Measurements from ENCODE around the gene DIS3. TPM values are rescaled to one million over a fixed set of nuclear protein-coding genes. Genes with fewer than 3 reads are reported as not detected.

Gene DIS3
- total RNA-seq, 1 experiment from 2014 or later = 37.6 TPM

GRCh38 chr13:72716776-72717175 is 64.9 kb downstream of the DIS3 start:
- DNase-seq = no peak
- CTCF ChIA-PET = no interaction called here
- H3K27ac Mint-ChIP-seq (ENCODE audit: unreplicated experiment) = no peak overlapping the region
- peaks cover 2% of the 10 kb centered on the region; the same call in 1 of the 2 replicates for H3K36me3 ChIP-seq (ENCODE audit: control insufficient read depth, insufficient read depth, low read length)
- H3K4me1 Mint-ChIP-seq (ENCODE audit: low read depth, unreplicated experiment) = no peaks in the 10 kb centered on the region
- peaks cover 25% of the 10 kb centered on the region for H3K9me3 Mint-ChIP-seq (ENCODE audit: unreplicated experiment)
- BruUV-seq (replicated peaks) = no TSS peak
- H3K4me1 ChIP-seq = no peaks in the 10 kb centered on the region
- POLR2A ChIA-PET = no interaction called here
- H3K36me3 Mint-ChIP-seq (ENCODE audit: insufficient read depth, unreplicated experiment) = peaks cover 72% of the 10 kb centered on the region
- no peaks in the 10 kb centered on the region for H3K27me3 ChIP-seq (replicated peaks; ENCODE audit: control insufficient read depth, insufficient read depth, low read length)
- H3K9me3 ChIP-seq = peaks cover 24% of the 10 kb centered on the region; the same call in 1 of the 2 replicates
- no peak overlapping the region for H3K4me3 Mint-ChIP-seq (ENCODE audit: unreplicated experiment)
- intact Hi-C loops (cut with micrococcal nuclease; ENCODE audit: unreplicated experiment) = no loop called here
- no peak overlapping the region for H3K4me3 ChIP-seq (ENCODE audit: low read depth, low read length)
- H3K27me3 Mint-ChIP-seq (ENCODE audit: insufficient read depth, unreplicated experiment) = no peaks in the 10 kb centered on the region
- TF ChIP-seq, protein P1, sequence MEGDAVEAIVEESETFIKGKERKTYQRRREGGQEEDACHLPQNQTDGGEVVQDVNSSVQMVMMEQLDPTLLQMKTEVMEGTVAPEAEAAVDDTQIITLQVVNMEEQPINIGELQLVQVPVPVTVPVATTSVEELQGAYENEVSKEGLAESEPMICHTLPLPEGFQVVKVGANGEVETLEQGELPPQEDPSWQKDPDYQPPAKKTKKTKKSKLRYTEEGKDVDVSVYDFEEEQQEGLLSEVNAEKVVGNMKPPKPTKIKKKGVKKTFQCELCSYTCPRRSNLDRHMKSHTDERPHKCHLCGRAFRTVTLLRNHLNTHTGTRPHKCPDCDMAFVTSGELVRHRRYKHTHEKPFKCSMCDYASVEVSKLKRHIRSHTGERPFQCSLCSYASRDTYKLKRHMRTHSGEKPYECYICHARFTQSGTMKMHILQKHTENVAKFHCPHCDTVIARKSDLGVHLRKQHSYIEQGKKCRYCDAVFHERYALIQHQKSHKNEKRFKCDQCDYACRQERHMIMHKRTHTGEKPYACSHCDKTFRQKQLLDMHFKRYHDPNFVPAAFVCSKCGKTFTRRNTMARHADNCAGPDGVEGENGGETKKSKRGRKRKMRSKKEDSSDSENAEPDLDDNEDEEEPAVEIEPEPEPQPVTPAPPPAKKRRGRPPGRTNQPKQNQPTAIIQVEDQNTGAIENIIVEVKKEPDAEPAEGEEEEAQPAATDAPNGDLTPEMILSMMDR (IDR thresholded peaks at IDR 0.05; ENCODE audit: insufficient read depth in 1 of 2, low read depth in 1 of 2, low read length in 1 of 2, severe bottlenecking in 1 of 2, unreplicated experiment in 1 of 2) = no peak

Other genes starting within 250 kb of the DIS3 start
- 20.1 and 22.9 TPM in 2 replicates for gene MZT1, start 54.3 kb downstream of the DIS3 start, total RNA-seq (2022)
- gene BORA, start 54.0 kb downstream of the DIS3 start, total RNA-seq (2022) = 25.8 and 27.5 TPM in 2 replicates
- 13.4 and 18.6 TPM in 2 replicates for gene PIBF1, start 233 bp upstream of the DIS3 start, total RNA-seq (2022)

Data from Caco-2 (cell line).